GM21737 (cell line): ENCODE results near the gene TNFSF8.

Experiments used
- ATAC-seq: cut with Tn5 transposase; IDR thresholded peaks from one replicate; pipeline ENCODE4 v1.9.1; 2021; ENCODE audit warnings: mild to moderate bottlenecking, moderate library complexity; ENCODE audit not compliant: unreplicated experiment

The TNFSF8 gene

GRCh38 chr9:114883709-114884108 is 46.7 kb downstream of the TNFSF8 start:
- ATAC-seq, result no peak

- no peak for ATAC-seq
Observed at GRCh38 chr9:114880291-114880745, 50.1 kb downstream of the TNFSF8 start.

GRCh38 chr9:114878879-114879564 is 51.4 kb downstream of the TNFSF8 start:
- no peak for ATAC-seq

GRCh38 chr9:114869845-114870244 is 60.5 kb downstream of the TNFSF8 start:
- no peak for ATAC-seq

GRCh38 chr9:114869378-114869777 is 61.0 kb downstream of the TNFSF8 start:
- ATAC-seq, result no peak

- no peak for ATAC-seq
Observed at GRCh38 chr9:114867327-114867726, 63.1 kb downstream of the TNFSF8 start.

- ATAC-seq, result no peak
Observed at GRCh38 chr9:114864471-114864870, 65.9 kb downstream of the TNFSF8 start.

- ATAC-seq, result no peak
Observed at GRCh38 chr9:114861922-114862605, 68.3 kb downstream of the TNFSF8 start.

- ATAC-seq, result no peak
Observed at GRCh38 chr9:114861273-114861672, 69.1 kb downstream of the TNFSF8 start.

- no peak for ATAC-seq
Observed at GRCh38 chr9:114860187-114860586, 70.2 kb downstream of the TNFSF8 start.

GRCh38 chr9:114856942-114857315 is 73.5 kb downstream of the TNFSF8 start:
- ATAC-seq, result no peak

GRCh38 chr9:114856215-114856941 is 74.0 kb downstream of the TNFSF8 start:
- ATAC-seq, result no peak

- ATAC-seq, result no peak
Observed at GRCh38 chr9:114855488-114855887, 74.9 kb downstream of the TNFSF8 start.

- no peak for ATAC-seq
Observed at GRCh38 chr9:114854736-114855355, 75.5 kb downstream of the TNFSF8 start.

GRCh38 chr9:114853071-114853855 is 77.1 kb downstream of the TNFSF8 start:
- no peak for ATAC-seq

GRCh38 chr9:114852050-114852594 is 78.3 kb downstream of the TNFSF8 start:
- ATAC-seq, result no peak

- ATAC-seq, result no peak
Observed at GRCh38 chr9:114851306-114851705, 79.1 kb downstream of the TNFSF8 start.
